GM06990 (cell line): ENCODE results near the gene CHST14.

Experiments used
- DNase-seq: peaks from one replicate; pipeline ENCODE4 v3.0.0-alpha.2; 2011; ENCODE audit not compliant: insufficient read length; ENCODE audit errors: extremely low read depth
- H3K27me3 ChIP-seq: replicated peaks from 2 replicates; pipeline ENCODE4 v1.6.0; 2011; ENCODE audit warnings: low read length; ENCODE audit not compliant: control insufficient read depth, insufficient read depth
- H3K36me3 ChIP-seq: 2 replicates; pipeline ENCODE4 v1.5.1; 2011; ENCODE audit warnings: low read length; ENCODE audit not compliant: control insufficient read depth, insufficient read depth
- H3K4me3 ChIP-seq: replicated peaks from 2 replicates; pipeline ENCODE4 v1.5.1; 2011; ENCODE audit warnings: low read depth, mild to moderate bottlenecking, control low read depth, low read length
- CTCF ChIP-seq: IDR thresholded peaks from 2 replicates; pipeline ENCODE4 v1.5.1; 2011; ENCODE audit warnings: low read length, control low read depth, mild to moderate bottlenecking, inconsistent platforms; ENCODE audit not compliant: insufficient read depth, poor library complexity, severe bottlenecking

The CHST14 gene

GRCh38 chr15:40463886-40464545, 6.8 kb upstream of the CHST14 start:
- no peak for DNase-seq
- Histone ChIP-seq H3K27me3 (no peaks in the 10 kb centered on the region), H3K36me3 (peaks cover 19% of the 10 kb centered on the region), H3K4me3 (no peak overlapping the region)
- no peak for TF ChIP-seq CTCF

DNA sequence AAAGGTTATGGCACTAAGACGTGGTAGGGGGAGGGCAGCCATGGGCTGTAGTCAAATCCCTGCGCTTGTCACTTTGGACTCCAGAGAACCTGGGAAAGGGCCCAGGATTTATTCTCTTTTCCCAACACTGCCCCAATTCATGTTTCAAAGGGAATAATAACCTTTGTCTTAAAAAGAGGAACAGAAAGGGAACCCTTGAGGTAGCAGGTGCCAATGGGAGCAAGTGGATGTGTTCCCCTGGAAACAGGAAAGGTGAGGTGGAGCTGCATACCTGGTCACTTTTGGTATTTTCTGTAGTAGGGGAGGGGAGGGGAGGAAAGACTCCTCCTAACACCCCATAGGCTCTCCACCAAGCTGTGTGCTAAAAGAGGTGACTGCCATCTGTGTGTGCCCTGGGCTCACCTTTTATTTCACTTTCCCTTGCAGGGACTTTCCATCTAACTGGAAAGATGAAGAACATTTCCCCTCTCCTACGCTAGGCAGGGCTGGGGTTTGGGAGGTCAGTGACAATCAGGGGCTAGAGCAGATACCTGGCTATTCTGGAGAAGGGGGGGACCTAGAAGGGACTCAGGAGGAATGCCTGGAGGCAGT, 6.1 kb upstream of the CHST14 start:
- Histone ChIP-seq H3K36me3 (peaks cover 14% of the 10 kb centered on the region), H3K27me3 (no peaks in the 10 kb centered on the region), H3K4me3 (no peak overlapping the region)
- DNase-seq = no peak
- TF ChIP-seq CTCF = no peak

DNA sequence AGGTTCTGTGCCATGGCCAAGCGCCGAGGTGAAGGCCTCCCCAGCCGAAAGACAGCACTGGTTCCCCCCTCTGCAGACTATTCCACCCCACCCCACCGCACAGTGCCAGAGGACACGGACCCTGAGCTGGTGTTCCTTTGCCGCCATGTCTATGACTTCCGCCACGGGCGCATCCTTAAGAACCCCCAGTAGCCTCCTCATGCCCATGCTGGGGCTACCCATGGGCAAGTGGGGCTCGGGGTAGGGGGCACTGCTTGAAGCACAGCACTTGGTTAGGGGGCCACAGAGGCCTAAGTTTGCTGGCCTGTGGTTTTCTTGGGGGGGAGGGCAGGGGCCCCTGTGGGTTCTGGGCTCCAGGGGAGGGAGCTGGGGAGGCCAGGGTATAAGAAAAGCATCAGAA, 4.8 kb upstream of the CHST14 start:
- DNase-seq = no peak
- Histone ChIP-seq H3K27me3 (no peaks in the 10 kb centered on the region), H3K4me3 (no peak overlapping the region), H3K36me3 (peaks cover 11% of the 10 kb centered on the region)
- no peak for TF ChIP-seq CTCF

DNA sequence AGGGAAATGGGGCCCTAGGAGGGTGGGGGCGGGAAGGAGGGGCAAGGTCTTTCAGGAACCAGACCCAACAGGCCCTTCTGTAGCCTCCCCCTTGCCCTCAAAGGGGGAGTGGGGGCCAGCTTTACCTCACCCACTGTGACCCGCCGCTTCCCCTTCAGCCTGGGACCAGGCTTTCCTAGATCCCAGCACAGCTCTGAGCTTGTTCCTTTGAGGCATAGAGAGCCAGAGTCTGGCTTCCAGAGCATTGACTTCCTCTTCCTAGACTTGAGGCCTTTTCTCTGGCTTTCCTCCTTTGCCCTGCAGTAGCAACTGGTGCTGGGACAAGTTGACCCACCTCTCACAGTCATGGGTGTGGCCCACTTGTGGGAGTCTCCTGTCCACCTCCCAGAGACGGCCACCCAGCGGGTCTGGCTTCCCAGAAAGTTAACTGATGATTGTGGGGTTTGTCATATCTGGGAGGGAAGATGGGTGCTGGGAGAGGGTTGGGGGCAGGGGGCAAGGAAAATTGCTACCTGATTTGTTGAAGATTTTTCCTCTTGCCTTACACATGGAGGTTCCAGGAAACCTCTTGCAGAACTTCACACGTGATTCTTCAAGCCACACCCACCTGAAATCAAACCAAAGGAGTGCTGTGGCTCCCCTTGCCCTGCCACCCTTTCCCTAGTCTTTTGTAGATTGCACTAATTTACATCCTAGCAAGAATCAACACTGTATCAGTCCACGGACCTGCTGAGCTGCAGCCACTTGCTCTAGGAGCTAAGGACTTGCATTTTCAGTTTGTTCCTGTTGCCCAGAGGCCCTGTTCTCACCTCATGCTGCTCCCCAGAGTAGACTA, 4.1 kb upstream of the CHST14 start:
- DNase-seq = no peak
- Histone ChIP-seq H3K36me3 (peaks cover 11% of the 10 kb centered on the region), H3K27me3 (no peaks in the 10 kb centered on the region), H3K4me3 (no peak overlapping the region)
- no peak for TF ChIP-seq CTCF

GRCh38 chr15:40467261-40467615, 3.5 kb upstream of the CHST14 start:
- Histone ChIP-seq H3K36me3 (peaks cover 8% of the 10 kb centered on the region), H3K4me3 (no peak overlapping the region), H3K27me3 (no peaks in the 10 kb centered on the region)
- no peak for TF ChIP-seq CTCF
- DNase-seq = no peak
